A673 (cell line): ENCODE results near the gene SLC31A1.

ENCODE experiments used
- CTCF ChIP-seq: fragments of 300-800, 200-600 bp; sonication (generic); conservative IDR thresholded peaks from 2 replicates; pipeline ENCODE4 v1.5.1; 2017; ENCODE audit warnings: low read depth, mild to moderate bottlenecking, antibody characterized with exemption, low read length, moderate library complexity, mixed read lengths
- EZH2 ChIP-seq: fragments of 200-600 bp; sonication (generic); IDR thresholded peaks from 2 replicates; pipeline ENCODE4 v1.6.1; 2017; ENCODE audit warnings: borderline replicate concordance, low read depth, mild to moderate bottlenecking, mixed read lengths, antibody characterized with exemption, low read length; ENCODE audit not compliant: poor library complexity, severe bottlenecking

DNA sequence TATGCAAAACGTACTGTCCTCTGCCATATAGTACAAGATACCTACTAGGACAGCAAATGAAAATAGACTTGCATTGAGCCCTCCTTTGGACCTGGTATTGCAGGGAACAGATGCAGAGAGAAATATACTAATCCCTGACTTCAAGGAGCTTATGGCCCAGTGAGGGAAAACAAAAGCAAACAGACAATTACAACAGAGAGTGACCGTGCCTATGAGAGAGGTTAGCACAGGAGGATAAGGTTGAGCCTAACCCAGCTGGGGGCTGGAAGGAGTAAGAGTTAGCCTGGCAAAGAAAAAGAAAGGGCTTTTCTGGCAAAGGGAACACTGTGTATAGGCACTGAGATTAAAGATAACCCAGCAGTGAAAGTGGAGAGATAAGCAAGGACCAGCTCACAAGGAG is 48.5 kb downstream of the SLC31A1 start:
- TF ChIP-seq CTCF (no peak), EZH2 (no peak)
